ENCODE measurements around the gene SLC43A2. TPM values are rescaled to one million over a fixed set of nuclear protein-coding genes. Genes with fewer than 3 reads are reported as not detected.
A peak's percentile ranks its signal among the peaks of the same experiment; 100 is the strongest.

The SLC43A2 gene
- total RNA-seq, 4 donors from 2014 or later, result 3.6 to 15.6 (median 6.8) TPM

DNA sequence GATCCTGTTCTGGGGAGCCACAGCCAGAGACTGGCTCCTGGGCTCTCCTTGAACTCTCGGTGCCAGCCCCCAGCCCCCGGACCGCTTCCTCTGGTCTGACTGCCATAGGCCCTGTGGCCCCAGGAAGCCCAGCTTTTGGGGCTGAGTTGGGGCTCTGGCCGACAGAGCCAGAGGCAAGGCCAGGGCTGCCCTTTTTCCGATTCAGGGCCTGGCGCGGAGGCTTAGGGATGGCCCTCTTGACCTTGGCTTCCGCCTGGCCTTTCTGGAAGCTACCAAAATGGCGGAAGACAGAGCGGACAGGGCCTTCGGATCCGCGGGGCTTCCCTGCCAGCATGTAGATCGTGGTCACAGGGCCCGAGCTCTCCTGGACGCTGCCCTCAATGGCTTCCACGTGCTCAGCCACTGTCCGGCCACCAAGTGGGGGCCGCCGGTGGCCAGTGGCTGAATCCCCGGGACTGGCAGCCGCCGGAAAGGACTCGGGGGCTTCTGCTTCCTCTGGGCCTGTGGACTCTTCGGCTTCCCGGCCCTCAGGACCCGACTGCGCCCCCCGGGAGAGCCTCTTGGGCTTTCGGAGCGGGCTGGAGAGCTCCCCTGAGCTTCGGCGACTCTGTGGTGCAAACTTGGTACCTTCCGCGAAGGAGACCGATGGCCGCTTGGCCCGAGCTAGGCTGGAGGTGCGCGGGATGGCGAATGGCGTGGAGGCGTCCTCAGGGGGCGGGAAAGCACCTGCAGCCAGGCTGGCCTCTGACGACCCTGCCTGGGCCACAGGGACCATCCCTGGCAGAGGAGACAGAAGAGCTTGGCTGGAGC lies 6.4 kb upstream of the SLC43A2 start:
- no peaks in the 10 kb centered on the region for H3K36me3 ChIP-seq
- no peaks in the 10 kb centered on the region for H3K4me1 ChIP-seq
- H3K27me3 ChIP-seq, result no peaks in the 10 kb centered on the region
- no peaks in the 10 kb centered on the region for H3K9me3 ChIP-seq
- H3K27ac ChIP-seq, result no peak overlapping the region
- TF ChIP-seq, protein P1, sequence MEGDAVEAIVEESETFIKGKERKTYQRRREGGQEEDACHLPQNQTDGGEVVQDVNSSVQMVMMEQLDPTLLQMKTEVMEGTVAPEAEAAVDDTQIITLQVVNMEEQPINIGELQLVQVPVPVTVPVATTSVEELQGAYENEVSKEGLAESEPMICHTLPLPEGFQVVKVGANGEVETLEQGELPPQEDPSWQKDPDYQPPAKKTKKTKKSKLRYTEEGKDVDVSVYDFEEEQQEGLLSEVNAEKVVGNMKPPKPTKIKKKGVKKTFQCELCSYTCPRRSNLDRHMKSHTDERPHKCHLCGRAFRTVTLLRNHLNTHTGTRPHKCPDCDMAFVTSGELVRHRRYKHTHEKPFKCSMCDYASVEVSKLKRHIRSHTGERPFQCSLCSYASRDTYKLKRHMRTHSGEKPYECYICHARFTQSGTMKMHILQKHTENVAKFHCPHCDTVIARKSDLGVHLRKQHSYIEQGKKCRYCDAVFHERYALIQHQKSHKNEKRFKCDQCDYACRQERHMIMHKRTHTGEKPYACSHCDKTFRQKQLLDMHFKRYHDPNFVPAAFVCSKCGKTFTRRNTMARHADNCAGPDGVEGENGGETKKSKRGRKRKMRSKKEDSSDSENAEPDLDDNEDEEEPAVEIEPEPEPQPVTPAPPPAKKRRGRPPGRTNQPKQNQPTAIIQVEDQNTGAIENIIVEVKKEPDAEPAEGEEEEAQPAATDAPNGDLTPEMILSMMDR (IDR thresholded peaks at IDR 0.05), result no peak
- TF ChIP-seq POLR2A (IDR thresholded peaks at IDR 0.05), result no peak
- DNase-seq, result no peak
- intact Hi-C loops (cut with DNase I; ENCODE audit: low total_unique reads), result loop anchor here (5.0 kb wide), 1 partner anchor 63 kb away; no protein-coding TSS in a partner anchor
- no peak overlapping the region for H3K4me3 ChIP-seq

DNA sequence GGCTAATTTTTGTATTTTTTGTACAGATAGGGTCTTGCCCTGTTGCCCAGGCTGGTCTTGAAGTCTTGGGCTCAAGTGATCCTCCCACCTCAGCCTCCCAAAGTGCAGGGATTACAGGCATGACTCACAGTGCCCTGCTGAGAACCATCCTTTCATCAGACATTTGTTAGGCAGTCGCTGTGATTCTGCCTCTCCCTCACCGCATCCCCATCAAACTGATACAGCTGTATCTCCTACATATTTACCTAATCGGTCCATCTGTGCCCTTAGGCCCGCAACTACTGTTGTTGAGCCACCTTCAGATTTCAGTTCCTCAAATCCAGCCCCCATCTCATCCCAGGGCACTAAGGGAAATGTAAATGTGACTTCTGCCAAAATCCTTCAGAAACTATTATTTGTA lies 2.0 kb upstream of the SLC43A2 start:
- Histone ChIP-seq H3K27ac (no peak overlapping the region), H3K9me3 (no peaks in the 10 kb centered on the region), H3K4me3 (no peak overlapping the region), H3K4me1 (no peaks in the 10 kb centered on the region), H3K27me3 (no peaks in the 10 kb centered on the region), H3K36me3 (no peaks in the 10 kb centered on the region)
- TF ChIP-seq POLR2A (IDR thresholded peaks at IDR 0.05), result no peak
- TF ChIP-seq, protein P1 (IDR thresholded peaks at IDR 0.05), result no peak
- DNase-seq, result no peak
- intact Hi-C loops (cut with DNase I; ENCODE audit: low total_unique reads), result no loop called here

DNA sequence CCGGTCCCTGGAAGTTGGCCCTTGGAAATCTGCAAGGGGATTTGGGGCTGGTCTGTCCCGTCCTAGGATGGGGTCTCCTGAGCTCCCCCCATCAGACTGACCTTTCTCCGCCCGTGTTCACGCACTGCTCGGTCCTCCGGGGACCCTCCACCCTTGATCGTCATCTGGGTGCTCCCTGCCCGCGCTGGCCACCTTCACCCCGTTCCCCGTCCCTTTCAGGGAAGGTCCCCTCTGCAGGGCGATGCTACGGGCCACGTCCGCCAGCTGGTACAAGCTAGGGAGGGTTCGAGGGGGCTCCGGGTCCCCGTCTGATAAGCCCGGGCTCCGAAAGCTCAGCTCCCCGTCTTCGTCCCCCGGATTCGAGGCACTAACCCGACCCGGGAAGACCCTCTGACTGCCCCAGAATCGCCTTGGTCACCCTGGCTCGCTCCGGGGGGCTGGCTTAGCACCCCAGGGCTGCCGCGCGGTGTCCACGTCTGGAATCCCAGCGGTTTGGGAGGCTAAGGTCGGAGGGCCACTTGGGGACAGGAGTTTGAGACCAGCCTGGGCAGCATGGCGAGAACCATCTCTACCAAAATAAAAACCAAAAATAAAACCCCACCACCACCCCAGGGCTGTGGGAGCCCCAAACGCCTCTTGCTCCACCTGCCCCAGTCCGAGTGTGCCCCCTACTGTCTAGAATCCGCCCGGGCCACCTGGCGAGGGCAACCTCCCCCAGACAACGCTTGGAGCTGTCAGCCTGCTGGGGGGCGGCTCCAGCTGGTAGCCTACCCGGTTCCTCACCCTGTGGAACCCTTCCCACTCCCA lies 1.1 kb upstream of the SLC43A2 start:
- TF ChIP-seq, protein P1 (IDR thresholded peaks at IDR 0.05), result peak; percentile 38 to 50 (median 44)
- TF ChIP-seq POLR2A (IDR thresholded peaks at IDR 0.05), result no peak
- no peak for DNase-seq
- Histone ChIP-seq H3K27ac (peak overlapping the region; percentile 85 to 88), H3K4me3 (peak overlapping the region; percentile 62 to 77), H3K36me3 (no peaks in the 10 kb centered on the region), H3K4me1 (no peaks in the 10 kb centered on the region), H3K9me3 (no peaks in the 10 kb centered on the region), H3K27me3 (no peaks in the 10 kb centered on the region)
- intact Hi-C loops (cut with DNase I; ENCODE audit: low total_unique reads), result loop anchor here (5.0 kb wide), 1 partner anchor 52 kb away; no protein-coding TSS in a partner anchor

DNA sequence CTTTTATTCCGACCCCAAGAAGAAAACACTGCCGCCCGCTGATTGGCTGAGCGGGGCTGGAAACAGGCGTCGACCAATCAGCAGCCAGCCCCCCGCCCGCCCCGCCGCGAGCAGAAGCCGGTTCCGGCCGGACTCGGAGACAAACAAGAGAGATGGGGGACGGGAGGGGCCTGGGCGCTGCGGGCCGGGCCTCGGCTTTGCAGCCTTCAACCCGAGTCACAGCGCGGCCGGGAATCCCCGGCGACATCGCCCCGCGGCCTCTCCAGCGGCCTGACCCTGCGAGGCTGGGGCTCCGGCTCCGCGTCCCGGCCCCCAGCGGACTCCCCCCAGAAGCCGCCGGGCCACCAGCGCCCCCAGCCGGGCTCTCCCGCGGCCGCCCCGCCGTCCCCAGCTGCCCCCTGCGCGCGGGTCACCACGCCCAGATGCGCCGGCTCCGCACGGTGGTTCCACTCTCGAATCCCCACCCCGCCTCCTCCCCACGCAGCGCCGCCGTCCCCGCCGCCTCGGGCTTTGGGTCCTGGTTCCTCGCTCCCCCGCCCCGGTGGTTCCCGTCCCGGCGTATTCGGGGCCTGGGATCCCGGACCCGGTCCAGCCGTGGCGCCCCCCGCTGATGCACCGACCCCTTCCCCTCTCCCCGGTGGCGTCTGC lies 346 bp upstream of the SLC43A2 start:
- H3K9me3 ChIP-seq, result no peaks in the 10 kb centered on the region
- H3K4me3 ChIP-seq, result peak overlapping the region; percentile 62 to 77
- intact Hi-C loops (cut with DNase I; ENCODE audit: low total_unique reads), result loop anchor here (5.0 kb wide), 1 partner anchor 52 kb away; no protein-coding TSS in a partner anchor
- no peaks in the 10 kb centered on the region for H3K36me3 ChIP-seq
- H3K27me3 ChIP-seq, result no peaks in the 10 kb centered on the region
- TF ChIP-seq POLR2A (IDR thresholded peaks at IDR 0.05), result peak; percentile 16 to 48
- TF ChIP-seq, protein P1 (IDR thresholded peaks at IDR 0.05), result peak; percentile 19 to 59 (median 42)
- peak; percentile 91 to 93 for DNase-seq
- H3K4me1 ChIP-seq, result no peaks in the 10 kb centered on the region
- peak overlapping the region; percentile 85 to 88 for H3K27ac ChIP-seq
